HepG2 (cell line): ENCODE measurements around the gene DUSP9. TPM values are rescaled to one million over a fixed set of nuclear protein-coding genes. Genes with fewer than 3 reads are reported as not detected.

Experiments used
- ATAC-seq: fragments of 200-7000 bp; cut with Tn5 transposase; 3 replicates; pipeline ENCODE4 v1.9.1; 2020; ENCODE audit warnings: mild to moderate bottlenecking, moderate library complexity
- BruUV-seq: library from RNA; stranded (reverse); fragments of 400-500 nt; replicated peaks from 2 replicates; lab custom pipeline; 2021; lab: Mats Ljungman, UMichigan
- CTCF ChIA-PET: fragments of 300-600 bp; formaldehyde crosslinking; extraction: SDS; loops from one replicate; lab custom pipeline; 2021; ENCODE audit warnings: low total read pairs, inconsistent platforms, low intra/inter-chr PET ratio; lab: Yijun Ruan, JAX
- POLR2A ChIA-PET: fragments of 350-600 bp; sonication (Branson Sonifier 250); formaldehyde crosslinking; loops from one replicate; lab custom pipeline; 2020; ENCODE audit warnings: antibody characterized with exemption, inconsistent platforms; lab: Yijun Ruan, JAX
- DNase-seq: peaks from one replicate; pipeline ENCODE4 v3.0.0-alpha.2; 2015; ENCODE audit warnings: low spot score
- FAIRE-seq: peaks from 3 replicates; lab custom pipeline; 2011; peaks lifted over from hg19 to GRCh38; lab: Jason Lieb, UNC
- H2AFZ ChIP-seq: one replicate; pipeline ENCODE4 v1.6.1; 2011; ENCODE audit warnings: low read length, inconsistent platforms
- H3K27ac ChIP-seq: fragments of 300-600 bp; 3 replicates; pipeline ENCODE4 v1.8.0; 2011; ENCODE audit warnings: mixed run types, mild to moderate bottlenecking, mixed read lengths, low read length, inconsistent platforms; ENCODE audit not compliant: insufficient read depth; ENCODE audit errors: extremely low read length
- H3K27me3 ChIP-seq, 2 experiments: fragments of 200-600 bp in 1 of 2; 2 replicates in 1 of 2; 3 replicates in 1 of 2; pipeline versions ENCODE4 v1.6.0 to v1.8.0; 2011; ENCODE audit warnings: low read length in 2 of 2, mild to moderate bottlenecking in 2 of 2, moderate library complexity in 2 of 2, inconsistent platforms in 1 of 2; ENCODE audit not compliant: insufficient read depth in 2 of 2, control insufficient read depth in 1 of 2
- H3K36me3 ChIP-seq, 2 experiments: fragments of 200-600 bp in 1 of 2; replicated peaks in 1 of 2; 2 replicates in 1 of 2; 3 replicates in 1 of 2; pipeline versions ENCODE4 v1.5.1 to v1.8.0; 2011; ENCODE audit warnings: low read length in 2 of 2, inconsistent platforms in 1 of 2; ENCODE audit not compliant: insufficient read depth in 2 of 2, control insufficient read depth in 1 of 2
- H3K4me1 ChIP-seq: 2 replicates; pipeline ENCODE4 v1.5.1; 2012; ENCODE audit warnings: low read length, inconsistent platforms; ENCODE audit not compliant: insufficient read depth
- H3K4me2 ChIP-seq: 2 replicates; pipeline ENCODE4 v1.6.0; 2011; ENCODE audit warnings: low read depth, low read length, inconsistent platforms
- H3K4me3 ChIP-seq, 3 experiments: fragments of 200-600 bp in 1 of 3; sonication (generic), shearing (Covaris generic) in 1 of 3; replicated peaks in 1 of 3; 2 replicates each; pipeline ENCODE4 v1.5.1; 2011 to 2016; ENCODE audit warnings: low read length in 3 of 3, inconsistent platforms in 2 of 3, low read depth in 2 of 3, mild to moderate bottlenecking in 2 of 3, control low read depth in 1 of 3, mixed read lengths in 1 of 3; ENCODE audit not compliant: insufficient read depth in 1 of 3
- H3K79me2 ChIP-seq: one replicate; pipeline ENCODE4 v1.6.1; 2011; ENCODE audit warnings: low read length, inconsistent platforms; ENCODE audit not compliant: insufficient read depth
- H3K9ac ChIP-seq: 2 replicates; pipeline ENCODE4 v1.6.0; 2011; ENCODE audit warnings: mild to moderate bottlenecking, low read depth, low read length, inconsistent platforms; ENCODE audit not compliant: insufficient read depth
- H3K9me3 ChIP-seq: 2 replicates; pipeline ENCODE4 v1.5.1; 2012; ENCODE audit warnings: mild to moderate bottlenecking, low read length
- H4K20me1 ChIP-seq: 2 replicates; pipeline ENCODE4 v1.6.0; 2011; ENCODE audit warnings: inconsistent platforms, mild to moderate bottlenecking, low read length, moderate library complexity; ENCODE audit not compliant: insufficient read depth
- DPF2 ChIP-seq: sonication (generic); formaldehyde crosslinking; IDR thresholded peaks from 2 replicates; pipeline ENCODE4 v1.4.0; 2020; ENCODE audit warnings: mild to moderate bottlenecking, low read depth, missing genetic modification reagents, borderline replicate concordance
- HOXA5 ChIP-seq: sonication (generic); formaldehyde crosslinking; IDR thresholded peaks from 2 replicates; pipeline ENCODE4 v1.4.0; 2020; ENCODE audit warnings: missing genetic modification reagents
- MLLT10 ChIP-seq: sonication (generic); formaldehyde crosslinking; IDR thresholded peaks from 2 replicates; pipeline ENCODE4 v1.4.0; 2020; ENCODE audit warnings: missing genetic modification reagents
- PHF5A ChIP-seq: IDR thresholded peaks from one replicate; pipeline ENCODE4 v1.6.1; 2018; ENCODE audit warnings: low read depth, missing genetic modification reagents; ENCODE audit not compliant: unreplicated experiment
- XRCC5 ChIP-seq: fragments of 200-400 bp; formaldehyde crosslinking; optimal IDR thresholded peaks from 2 replicates; pipeline ENCODE3; 2017; ENCODE audit warnings: mild to moderate bottlenecking, low read length
- ZNF317 ChIP-seq: sonication (generic); formaldehyde crosslinking; IDR thresholded peaks from 2 replicates; pipeline ENCODE4 v1.5.0; 2020; ENCODE audit warnings: mild to moderate bottlenecking, missing genetic modification reagents
- ZNF713 ChIP-seq: sonication (generic); formaldehyde crosslinking; IDR thresholded peaks from 2 replicates; pipeline ENCODE4 v1.4.0; 2020; ENCODE audit warnings: mild to moderate bottlenecking, missing genetic modification reagents
- WGBS: methylation state at CpG from one replicate; pipeline ENCODE4 v1.1.6; 2017; ENCODE audit warnings: low lambda C conversion rate; 5-methylcytosine and 5-hydroxymethylcytosine counted together
- in situ Hi-C: cut with HindIII; loops from 2 replicates; pipeline ENCODE4 v1.10.0; 2017; ENCODE audit warnings: low pct_unique_long_range_greater_than_20kb; ENCODE audit not compliant: extremely low pct_ligation_motif_present
- intact Hi-C: fragments of 100-400 bp; cut with micrococcal nuclease; formaldehyde crosslinking; loops from one replicate; pipeline ENCODE4 v1.10.0; 2022; ENCODE audit not compliant: unreplicated experiment
- polyA plus RNA-seq, 8 experiments: library from polyadenylated mRNA; depleted of rRNA in 3 of 8; stranded (reverse) in 7 of 8; unstranded in 1 of 8; fragments of >200 nt; fragmentation: Illumina TruSeq in 4 of 8; extraction: Trizol in 4 of 8; gene quantifications; 2 replicates each; pipeline versions ENCODE4 v1.2.1 to v1.2.3, GENCODE V29; 2011 to 2016; ENCODE audit warnings: low read depth in 4 of 8, missing spikeins in 1 of 8, mixed read lengths in 1 of 8; ENCODE audit not compliant: insufficient read depth in 1 of 8
- total RNA-seq, 5 experiments: library from RNA; depleted of rRNA; stranded (reverse); fragments of >200 nt; fragmentation: Illumina TruSeq; extraction: Trizol; gene quantifications; 2 replicates each; pipeline ENCODE4 v1.2.3, GENCODE V29; 2016; ENCODE audit warnings: low read depth in 1 of 5
- TF ChIP-seq, protein P1 (sequence below): sonication (generic); formaldehyde crosslinking; IDR thresholded peaks from 2 replicates; pipeline ENCODE4 v1.5.0; 2020; ENCODE audit warnings: mild to moderate bottlenecking, missing genetic modification reagents, borderline replicate concordance
- TF ChIP-seq, protein P2 (sequence below), 2 experiments: sonication (generic) in 1 of 2; formaldehyde crosslinking in 1 of 2; IDR thresholded peaks; 2 replicates each; pipeline versions ENCODE4 v1.4.0 to v1.6.1; 2018 to 2020; ENCODE audit warnings: missing genetic modification reagents in 2 of 2, borderline replicate concordance in 1 of 2, low read depth in 1 of 2, mild to moderate bottlenecking in 1 of 2, missing biosample characterization in 1 of 2
- TF ChIP-seq, protein P3 (sequence below): IDR thresholded peaks from 2 replicates; pipeline ENCODE4 v1.6.1; 2016; ENCODE audit warnings: control low read depth

Gene DUSP9
- total and polyA plus RNA-seq, 2 of the 13 experiments (the other 11 are each of a cell fraction or from before 2014, with no cell fraction given): 235 to 435 TPM

DNA sequence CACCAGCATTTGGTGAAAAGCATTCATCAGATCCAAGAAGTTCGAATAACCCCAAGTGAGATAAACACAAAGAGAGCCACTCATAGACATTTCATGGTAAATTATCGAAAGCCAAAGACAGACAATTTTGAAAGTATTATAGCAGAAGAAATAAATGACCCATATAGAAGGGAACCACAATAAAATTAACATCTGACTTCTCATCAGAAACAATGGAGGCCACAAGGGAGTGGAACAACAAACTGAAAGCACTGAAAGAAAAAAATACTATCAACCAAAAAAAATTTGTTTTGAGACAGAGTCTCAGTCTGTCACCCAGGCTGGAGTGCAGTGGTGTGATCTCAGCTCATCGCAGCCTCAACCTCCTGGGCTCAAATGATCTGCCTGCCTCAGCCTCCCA is 12.3 kb downstream of the DUSP9 start:
- intact Hi-C loops: no loop called here
- 7% methylated on average over 2 of the region's 3 CpGs for WGBS
- CTCF ChIA-PET: no interaction called here
- Histone ChIP-seq H3K4me1 (no peaks in the 10 kb centered on the region), H3K9ac (no peak overlapping the region), H3K79me2 (no peaks in the 10 kb centered on the region), H3K9me3 (no peaks in the 10 kb centered on the region), H3K4me2 (no peak overlapping the region), H3K27me3 (peaks cover 0 to under 1% of the 10 kb centered on the region in 2 experiments; a peak in 1 of 5 replicates), H3K36me3 (no peaks in the 10 kb centered on the region), H3K4me3 (no peak overlapping the region), H4K20me1 (no peaks in the 10 kb centered on the region), H2AFZ (no peak overlapping the region), H3K27ac (no peak overlapping the region)
- no TSS peak for BruUV-seq
- peak; percentile 93 for TF ChIP-seq ZNF317 (CRISPR knock-in tag)
- no peak for TF ChIP-seq MLLT10 (CRISPR knock-in tag)
- in situ Hi-C loops: loop anchor here (25.0 kb wide), 1 partner anchor 697 kb away; no protein-coding TSS in a partner anchor
- ATAC-seq: no peak
- DNase-seq: no peak
- FAIRE-seq: no peak
- POLR2A ChIA-PET: no interaction called here

DNA sequence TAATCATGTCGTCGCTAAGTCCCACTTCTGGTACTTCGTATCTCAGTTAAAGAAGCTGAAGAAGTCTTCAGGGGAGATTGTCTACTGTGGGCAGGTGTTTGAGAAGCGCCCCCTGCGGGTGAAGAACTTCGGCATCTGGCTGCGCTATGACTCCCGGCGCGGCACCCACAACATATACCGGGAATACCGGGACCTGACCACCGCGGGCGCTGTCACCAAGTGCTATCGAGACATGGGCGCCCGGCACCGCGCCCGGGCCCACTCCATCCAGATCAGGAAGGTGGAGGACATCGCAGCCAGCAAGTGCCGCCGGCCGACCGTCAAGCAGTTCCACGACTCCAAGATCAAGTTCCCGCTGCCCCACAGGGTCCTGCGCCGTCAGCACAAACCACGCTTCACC is 15.3 kb downstream of the DUSP9 start:
- Histone ChIP-seq H3K27me3 (peaks cover 0 to 14% of the 10 kb centered on the region in 2 experiments; a peak in 2 of 5 replicates), H3K4me1 (0 out of 2 replicates have a peak, but pooled peaks cover under 1% of the 10 kb centered on the region), H3K4me3 (no peak overlapping the region), H3K36me3 (no peaks in the 10 kb centered on the region), H4K20me1 (no peaks in the 10 kb centered on the region), H3K9me3 (no peaks in the 10 kb centered on the region), H3K27ac (no peak overlapping the region), H2AFZ (no peak overlapping the region), H3K9ac (no peak overlapping the region), H3K4me2 (no peak overlapping the region), H3K79me2 (no peaks in the 10 kb centered on the region)
- ChIA-PET POLR2A (no interaction called here), CTCF (interaction anchor here (1.1 to 3.1 kb wide), 5 partner anchors 25 to 123 kb away, joined by 3 to 16 read pairs (median 7); no protein-coding TSS in a partner anchor)
- ATAC-seq (peak; percentile 88), DNase-seq (peak; percentile 48), FAIRE-seq (peak; percentile 67)
- BruUV-seq: no TSS peak
- intact Hi-C loops (loop anchor here (2.0 kb wide), 1 partner anchor 51 kb away; no protein-coding TSS in a partner anchor), in situ Hi-C loops (loop anchor here (25.0 kb wide), 1 partner anchor 700 kb away; no protein-coding TSS in a partner anchor)
- WGBS: 0% methylated on average over 1 of the region's 31 CpGs
- TF ChIP-seq, protein P1, sequence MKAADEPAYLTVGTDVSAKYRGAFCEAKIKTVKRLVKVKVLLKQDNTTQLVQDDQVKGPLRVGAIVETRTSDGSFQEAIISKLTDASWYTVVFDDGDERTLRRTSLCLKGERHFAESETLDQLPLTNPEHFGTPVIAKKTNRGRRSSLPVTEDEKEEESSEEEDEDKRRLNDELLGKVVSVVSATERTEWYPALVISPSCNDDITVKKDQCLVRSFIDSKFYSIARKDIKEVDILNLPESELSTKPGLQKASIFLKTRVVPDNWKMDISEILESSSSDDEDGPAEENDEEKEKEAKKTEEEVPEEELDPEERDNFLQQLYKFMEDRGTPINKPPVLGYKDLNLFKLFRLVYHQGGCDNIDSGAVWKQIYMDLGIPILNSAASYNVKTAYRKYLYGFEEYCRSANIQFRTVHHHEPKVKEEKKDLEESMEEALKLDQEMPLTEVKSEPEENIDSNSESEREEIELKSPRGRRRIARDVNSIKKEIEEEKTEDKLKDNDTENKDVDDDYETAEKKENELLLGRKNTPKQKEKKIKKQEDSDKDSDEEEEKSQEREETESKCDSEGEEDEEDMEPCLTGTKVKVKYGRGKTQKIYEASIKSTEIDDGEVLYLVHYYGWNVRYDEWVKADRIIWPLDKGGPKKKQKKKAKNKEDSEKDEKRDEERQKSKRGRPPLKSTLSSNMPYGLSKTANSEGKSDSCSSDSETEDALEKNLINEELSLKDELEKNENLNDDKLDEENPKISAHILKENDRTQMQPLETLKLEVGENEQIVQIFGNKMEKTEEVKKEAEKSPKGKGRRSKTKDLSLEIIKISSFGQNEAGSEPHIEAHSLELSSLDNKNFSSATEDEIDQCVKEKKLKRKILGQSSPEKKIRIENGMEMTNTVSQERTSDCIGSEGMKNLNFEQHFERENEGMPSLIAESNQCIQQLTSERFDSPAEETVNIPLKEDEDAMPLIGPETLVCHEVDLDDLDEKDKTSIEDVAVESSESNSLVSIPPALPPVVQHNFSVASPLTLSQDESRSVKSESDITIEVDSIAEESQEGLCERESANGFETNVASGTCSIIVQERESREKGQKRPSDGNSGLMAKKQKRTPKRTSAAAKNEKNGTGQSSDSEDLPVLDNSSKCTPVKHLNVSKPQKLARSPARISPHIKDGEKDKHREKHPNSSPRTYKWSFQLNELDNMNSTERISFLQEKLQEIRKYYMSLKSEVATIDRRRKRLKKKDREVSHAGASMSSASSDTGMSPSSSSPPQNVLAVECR: no peak
- TF ChIP-seq DPF2 (CRISPR knock-in tag): no peak
- no peak for TF ChIP-seq HOXA5 (CRISPR knock-in tag)
- TF ChIP-seq, protein P2, sequence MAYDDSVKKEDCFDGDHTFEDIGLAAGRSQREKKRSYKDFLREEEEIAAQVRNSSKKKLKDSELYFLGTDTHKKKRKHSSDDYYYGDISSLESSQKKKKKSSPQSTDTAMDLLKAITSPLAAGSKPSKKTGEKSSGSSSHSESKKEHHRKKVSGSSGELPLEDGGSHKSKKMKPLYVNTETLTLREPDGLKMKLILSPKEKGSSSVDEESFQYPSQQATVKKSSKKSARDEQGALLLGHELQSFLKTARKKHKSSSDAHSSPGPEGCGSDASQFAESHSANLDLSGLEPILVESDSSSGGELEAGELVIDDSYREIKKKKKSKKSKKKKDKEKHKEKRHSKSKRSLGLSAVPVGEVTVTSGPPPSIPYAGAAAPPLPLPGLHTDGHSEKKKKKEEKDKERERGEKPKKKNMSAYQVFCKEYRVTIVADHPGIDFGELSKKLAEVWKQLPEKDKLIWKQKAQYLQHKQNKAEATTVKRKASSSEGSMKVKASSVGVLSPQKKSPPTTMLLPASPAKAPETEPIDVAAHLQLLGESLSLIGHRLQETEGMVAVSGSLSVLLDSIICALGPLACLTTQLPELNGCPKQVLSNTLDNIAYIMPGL (CRISPR knock-in tag; IDR thresholded peaks at IDR 0.05; ENCODE audit: borderline replicate concordance in 1 of 2, low read depth in 1 of 2): 0 out of 4 replicates have a peak, but pooled peaks of 1 of the 2 experiments have one; percentile 36
- peak; percentile 42 for TF ChIP-seq XRCC5
- TF ChIP-seq PHF5A: no peak
- TF ChIP-seq, protein P3, sequence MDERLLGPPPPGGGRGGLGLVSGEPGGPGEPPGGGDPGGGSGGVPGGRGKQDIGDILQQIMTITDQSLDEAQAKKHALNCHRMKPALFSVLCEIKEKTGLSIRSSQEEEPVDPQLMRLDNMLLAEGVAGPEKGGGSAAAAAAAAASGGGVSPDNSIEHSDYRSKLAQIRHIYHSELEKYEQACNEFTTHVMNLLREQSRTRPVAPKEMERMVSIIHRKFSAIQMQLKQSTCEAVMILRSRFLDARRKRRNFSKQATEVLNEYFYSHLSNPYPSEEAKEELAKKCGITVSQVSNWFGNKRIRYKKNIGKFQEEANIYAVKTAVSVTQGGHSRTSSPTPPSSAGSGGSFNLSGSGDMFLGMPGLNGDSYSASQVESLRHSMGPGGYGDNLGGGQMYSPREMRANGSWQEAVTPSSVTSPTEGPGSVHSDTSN (CRISPR knock-in tag): no peak
- no peak for TF ChIP-seq ZNF713 (CRISPR knock-in tag)
